ENCODE data around the gene ZNF892. TPM values are rescaled to one million over a fixed set of nuclear protein-coding genes. Genes with fewer than 3 reads are reported as not detected.

Gene ZNF892
- total and polyA plus RNA-seq, 9 of the 15 experiments (the other 6 are each of a cell fraction or from before 2014, with no cell fraction given), result 0.07 to 0.13 (median 0.09) TPM; not detected in 6

DNA sequence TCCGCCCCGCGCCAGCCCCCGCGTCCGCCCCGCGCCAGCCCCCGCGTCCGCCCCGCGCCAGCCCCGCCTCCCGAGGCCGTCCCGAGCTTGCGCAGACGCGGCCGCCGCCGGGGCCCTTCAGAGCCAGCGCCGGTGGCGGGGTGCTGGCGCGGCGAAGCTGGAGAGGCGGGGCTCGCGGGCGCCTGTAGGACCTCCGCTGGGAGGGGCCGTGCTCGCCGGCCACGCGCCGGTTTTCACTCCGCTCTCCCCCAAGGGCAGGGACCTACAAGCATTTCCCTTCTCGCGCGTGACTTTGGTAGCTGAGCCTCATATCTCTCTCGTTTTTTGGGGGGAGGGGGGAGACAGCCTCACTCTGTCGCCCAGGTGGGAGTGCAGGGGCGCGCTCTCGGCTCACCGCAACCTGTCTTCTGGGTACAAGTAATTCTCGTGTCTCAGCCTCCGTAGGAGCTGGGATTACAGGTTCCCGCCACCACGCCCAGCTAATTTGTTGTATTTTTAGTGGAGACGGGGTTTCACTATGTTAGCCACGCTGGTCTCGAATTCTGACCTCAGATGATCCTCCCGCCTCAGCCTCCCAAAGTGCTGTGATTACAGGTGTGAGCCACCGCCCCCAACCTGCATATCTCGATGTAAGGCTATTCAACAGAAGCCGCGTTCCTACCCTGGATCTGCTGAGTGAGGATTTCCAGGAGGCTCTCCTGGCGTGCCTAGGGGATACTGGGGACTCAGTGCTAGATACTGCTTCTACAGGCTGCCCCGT lies 47.5 kb upstream of the ZNF892 start, which contains the start of gene ZNF514 (continued):
- TF ChIP-seq SUPT5H (IDR thresholded peaks at IDR 0.05), result 0 out of 2 replicates have a peak, but pooled peaks have one; percentile 24
- peak; percentile 31 for TF ChIP-seq RBBP5 (IDR thresholded peaks at IDR 0.05; ENCODE audit: borderline replicate concordance, insufficient read depth, low read length, poor library complexity, severe bottlenecking)
- TF ChIP-seq, protein P1, sequence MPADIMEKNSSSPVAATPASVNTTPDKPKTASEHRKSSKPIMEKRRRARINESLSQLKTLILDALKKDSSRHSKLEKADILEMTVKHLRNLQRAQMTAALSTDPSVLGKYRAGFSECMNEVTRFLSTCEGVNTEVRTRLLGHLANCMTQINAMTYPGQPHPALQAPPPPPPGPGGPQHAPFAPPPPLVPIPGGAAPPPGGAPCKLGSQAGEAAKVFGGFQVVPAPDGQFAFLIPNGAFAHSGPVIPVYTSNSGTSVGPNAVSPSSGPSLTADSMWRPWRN (IDR thresholded peaks at IDR 0.05; ENCODE audit: low read depth), result peak; percentile 35; the same call in 1 of the 2 replicates
- TF ChIP-seq ZNF232 (CRISPR knock-in tag; IDR thresholded peaks at IDR 0.05), result no peak
- TF ChIP-seq HNRNPLL (IDR thresholded peaks at IDR 0.05; ENCODE audit: low read depth, low read length, poor library complexity, severe bottlenecking), result peak; percentile 36
- 0 out of 2 replicates have a peak, but pooled peaks have one; percentile 44 for TF ChIP-seq BHLHE40 (IDR thresholded peaks at IDR 0.05; ENCODE audit: low read length)
- 0 out of 2 replicates have a peak, but pooled peaks have one; percentile 28 for TF ChIP-seq ZEB2 (IDR thresholded peaks at IDR 0.05)
- no peak for TF ChIP-seq RAD51 (IDR thresholded peaks at IDR 0.05; ENCODE audit: borderline replicate concordance, low read depth)
- TF ChIP-seq CCNT2 (IDR thresholded peaks at IDR 0.05; ENCODE audit: borderline replicate concordance, extremely low read depth, insufficient read length, low read depth, low read length), result peak; percentile 43
- peak; percentile 65 for TF ChIP-seq RB1 (IDR thresholded peaks at IDR 0.05; ENCODE audit: low read depth)
- TF ChIP-seq, protein P2, sequence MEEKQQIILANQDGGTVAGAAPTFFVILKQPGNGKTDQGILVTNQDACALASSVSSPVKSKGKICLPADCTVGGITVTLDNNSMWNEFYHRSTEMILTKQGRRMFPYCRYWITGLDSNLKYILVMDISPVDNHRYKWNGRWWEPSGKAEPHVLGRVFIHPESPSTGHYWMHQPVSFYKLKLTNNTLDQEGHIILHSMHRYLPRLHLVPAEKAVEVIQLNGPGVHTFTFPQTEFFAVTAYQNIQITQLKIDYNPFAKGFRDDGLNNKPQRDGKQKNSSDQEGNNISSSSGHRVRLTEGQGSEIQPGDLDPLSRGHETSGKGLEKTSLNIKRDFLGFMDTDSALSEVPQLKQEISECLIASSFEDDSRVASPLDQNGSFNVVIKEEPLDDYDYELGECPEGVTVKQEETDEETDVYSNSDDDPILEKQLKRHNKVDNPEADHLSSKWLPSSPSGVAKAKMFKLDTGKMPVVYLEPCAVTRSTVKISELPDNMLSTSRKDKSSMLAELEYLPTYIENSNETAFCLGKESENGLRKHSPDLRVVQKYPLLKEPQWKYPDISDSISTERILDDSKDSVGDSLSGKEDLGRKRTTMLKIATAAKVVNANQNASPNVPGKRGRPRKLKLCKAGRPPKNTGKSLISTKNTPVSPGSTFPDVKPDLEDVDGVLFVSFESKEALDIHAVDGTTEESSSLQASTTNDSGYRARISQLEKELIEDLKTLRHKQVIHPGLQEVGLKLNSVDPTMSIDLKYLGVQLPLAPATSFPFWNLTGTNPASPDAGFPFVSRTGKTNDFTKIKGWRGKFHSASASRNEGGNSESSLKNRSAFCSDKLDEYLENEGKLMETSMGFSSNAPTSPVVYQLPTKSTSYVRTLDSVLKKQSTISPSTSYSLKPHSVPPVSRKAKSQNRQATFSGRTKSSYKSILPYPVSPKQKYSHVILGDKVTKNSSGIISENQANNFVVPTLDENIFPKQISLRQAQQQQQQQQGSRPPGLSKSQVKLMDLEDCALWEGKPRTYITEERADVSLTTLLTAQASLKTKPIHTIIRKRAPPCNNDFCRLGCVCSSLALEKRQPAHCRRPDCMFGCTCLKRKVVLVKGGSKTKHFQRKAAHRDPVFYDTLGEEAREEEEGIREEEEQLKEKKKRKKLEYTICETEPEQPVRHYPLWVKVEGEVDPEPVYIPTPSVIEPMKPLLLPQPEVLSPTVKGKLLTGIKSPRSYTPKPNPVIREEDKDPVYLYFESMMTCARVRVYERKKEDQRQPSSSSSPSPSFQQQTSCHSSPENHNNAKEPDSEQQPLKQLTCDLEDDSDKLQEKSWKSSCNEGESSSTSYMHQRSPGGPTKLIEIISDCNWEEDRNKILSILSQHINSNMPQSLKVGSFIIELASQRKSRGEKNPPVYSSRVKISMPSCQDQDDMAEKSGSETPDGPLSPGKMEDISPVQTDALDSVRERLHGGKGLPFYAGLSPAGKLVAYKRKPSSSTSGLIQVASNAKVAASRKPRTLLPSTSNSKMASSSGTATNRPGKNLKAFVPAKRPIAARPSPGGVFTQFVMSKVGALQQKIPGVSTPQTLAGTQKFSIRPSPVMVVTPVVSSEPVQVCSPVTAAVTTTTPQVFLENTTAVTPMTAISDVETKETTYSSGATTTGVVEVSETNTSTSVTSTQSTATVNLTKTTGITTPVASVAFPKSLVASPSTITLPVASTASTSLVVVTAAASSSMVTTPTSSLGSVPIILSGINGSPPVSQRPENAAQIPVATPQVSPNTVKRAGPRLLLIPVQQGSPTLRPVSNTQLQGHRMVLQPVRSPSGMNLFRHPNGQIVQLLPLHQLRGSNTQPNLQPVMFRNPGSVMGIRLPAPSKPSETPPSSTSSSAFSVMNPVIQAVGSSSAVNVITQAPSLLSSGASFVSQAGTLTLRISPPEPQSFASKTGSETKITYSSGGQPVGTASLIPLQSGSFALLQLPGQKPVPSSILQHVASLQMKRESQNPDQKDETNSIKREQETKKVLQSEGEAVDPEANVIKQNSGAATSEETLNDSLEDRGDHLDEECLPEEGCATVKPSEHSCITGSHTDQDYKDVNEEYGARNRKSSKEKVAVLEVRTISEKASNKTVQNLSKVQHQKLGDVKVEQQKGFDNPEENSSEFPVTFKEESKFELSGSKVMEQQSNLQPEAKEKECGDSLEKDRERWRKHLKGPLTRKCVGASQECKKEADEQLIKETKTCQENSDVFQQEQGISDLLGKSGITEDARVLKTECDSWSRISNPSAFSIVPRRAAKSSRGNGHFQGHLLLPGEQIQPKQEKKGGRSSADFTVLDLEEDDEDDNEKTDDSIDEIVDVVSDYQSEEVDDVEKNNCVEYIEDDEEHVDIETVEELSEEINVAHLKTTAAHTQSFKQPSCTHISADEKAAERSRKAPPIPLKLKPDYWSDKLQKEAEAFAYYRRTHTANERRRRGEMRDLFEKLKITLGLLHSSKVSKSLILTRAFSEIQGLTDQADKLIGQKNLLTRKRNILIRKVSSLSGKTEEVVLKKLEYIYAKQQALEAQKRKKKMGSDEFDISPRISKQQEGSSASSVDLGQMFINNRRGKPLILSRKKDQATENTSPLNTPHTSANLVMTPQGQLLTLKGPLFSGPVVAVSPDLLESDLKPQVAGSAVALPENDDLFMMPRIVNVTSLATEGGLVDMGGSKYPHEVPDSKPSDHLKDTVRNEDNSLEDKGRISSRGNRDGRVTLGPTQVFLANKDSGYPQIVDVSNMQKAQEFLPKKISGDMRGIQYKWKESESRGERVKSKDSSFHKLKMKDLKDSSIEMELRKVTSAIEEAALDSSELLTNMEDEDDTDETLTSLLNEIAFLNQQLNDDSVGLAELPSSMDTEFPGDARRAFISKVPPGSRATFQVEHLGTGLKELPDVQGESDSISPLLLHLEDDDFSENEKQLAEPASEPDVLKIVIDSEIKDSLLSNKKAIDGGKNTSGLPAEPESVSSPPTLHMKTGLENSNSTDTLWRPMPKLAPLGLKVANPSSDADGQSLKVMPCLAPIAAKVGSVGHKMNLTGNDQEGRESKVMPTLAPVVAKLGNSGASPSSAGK (IDR thresholded peaks at IDR 0.05), result peak; percentile 38
- TF ChIP-seq, protein P3, sequence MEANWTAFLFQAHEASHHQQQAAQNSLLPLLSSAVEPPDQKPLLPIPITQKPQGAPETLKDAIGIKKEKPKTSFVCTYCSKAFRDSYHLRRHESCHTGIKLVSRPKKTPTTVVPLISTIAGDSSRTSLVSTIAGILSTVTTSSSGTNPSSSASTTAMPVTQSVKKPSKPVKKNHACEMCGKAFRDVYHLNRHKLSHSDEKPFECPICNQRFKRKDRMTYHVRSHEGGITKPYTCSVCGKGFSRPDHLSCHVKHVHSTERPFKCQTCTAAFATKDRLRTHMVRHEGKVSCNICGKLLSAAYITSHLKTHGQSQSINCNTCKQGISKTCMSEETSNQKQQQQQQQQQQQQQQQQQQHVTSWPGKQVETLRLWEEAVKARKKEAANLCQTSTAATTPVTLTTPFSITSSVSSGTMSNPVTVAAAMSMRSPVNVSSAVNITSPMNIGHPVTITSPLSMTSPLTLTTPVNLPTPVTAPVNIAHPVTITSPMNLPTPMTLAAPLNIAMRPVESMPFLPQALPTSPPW (CRISPR knock-in tag; IDR thresholded peaks at IDR 0.05), result peak; percentile 96

Measured in K562 (cell line).